PC-9 (cell line): ENCODE results near the gene TTC22. TPM values are rescaled to one million over a fixed set of nuclear protein-coding genes. Genes with fewer than 3 reads are reported as not detected.

ENCODE experiments used
- BruUV-seq: library from RNA; stranded (reverse); fragments of 400-500 nt; replicated peaks from 2 replicates; lab custom pipeline; 2021; lab: Mats Ljungman, UMichigan
- CTCF ChIA-PET: fragments of 300-600 bp; sonication (Branson Sonifier 250); formaldehyde crosslinking; loops from one replicate; lab custom pipeline; 2022; ENCODE audit warnings: antibody characterized with exemption; lab: Charles Lee
- POLR2A ChIA-PET: fragments of 300-600 bp; sonication (Branson Sonifier 250); formaldehyde crosslinking; loops from one replicate; lab custom pipeline; 2022; ENCODE audit warnings: antibody characterized with exemption; ENCODE audit not compliant: unreplicated experiment; lab: Charles Lee
- DNase-seq, 2 experiments: peaks; one replicate each; pipeline versions ENCODE4 v3.0.0 to v3.0.0-alpha.2; 2015 to 2022; ENCODE audit warnings: mixed read lengths in 1 of 2
- H2AFZ ChIP-seq: fragments of 200-600 bp; sonication (generic); 2 replicates; pipeline ENCODE4 v1.8.1; 2017; ENCODE audit warnings: antibody characterized with exemption
- H3F3A ChIP-seq: fragments of 200-600 bp; sonication (generic); 2 replicates; pipeline ENCODE4 v1.8.1; 2017; ENCODE audit warnings: antibody characterized with exemption, mild to moderate bottlenecking, low read depth; ENCODE audit not compliant: insufficient read depth
- H3K27ac ChIP-seq: fragments of 200-600 bp; sonication (generic); 2 replicates; pipeline ENCODE4 v1.6.1; 2016; ENCODE audit warnings: mixed run types
- H3K27me3 ChIP-seq: fragments of 200-600 bp; sonication (generic); 2 replicates; pipeline ENCODE4 v1.6.1; 2016; ENCODE audit warnings: low read depth, mixed run types; ENCODE audit not compliant: insufficient read depth
- H3K36me3 ChIP-seq: fragments of 200-600 bp; sonication (generic); 2 replicates; pipeline ENCODE4 v1.6.1; 2016; ENCODE audit warnings: low read depth, mixed run types
- H3K4me1 ChIP-seq: fragments of 200-600 bp; sonication (generic); replicated peaks from 2 replicates; pipeline ENCODE4 v1.6.1; 2016; ENCODE audit warnings: mixed run types; ENCODE audit not compliant: insufficient read depth
- H3K4me2 ChIP-seq: fragments of 200-600 bp; sonication (generic); 2 replicates; pipeline ENCODE4 v1.6.1; 2017; ENCODE audit warnings: mixed run types
- H3K4me3 ChIP-seq: fragments of 200-600 bp; sonication (generic); 2 replicates; pipeline ENCODE4 v1.6.1; 2016; ENCODE audit warnings: mixed run types
- H3K79me2 ChIP-seq: fragments of 200-600 bp; sonication (generic); 2 replicates; pipeline ENCODE4 v1.6.1; 2017; ENCODE audit warnings: low read depth, mixed run types
- H3K9me2 ChIP-seq: fragments of 200-600 bp; sonication (generic); 2 replicates; pipeline ENCODE4 v1.8.1; 2017; ENCODE audit warnings: mild to moderate bottlenecking; ENCODE audit not compliant: insufficient read depth
- H3K9me3 ChIP-seq: fragments of 200-600 bp; sonication (generic); 2 replicates; pipeline ENCODE4 v1.8.1; 2016; ENCODE audit warnings: low read depth; ENCODE audit not compliant: insufficient read depth
- H4K20me1 ChIP-seq: fragments of 200-600 bp; sonication (generic); 2 replicates; pipeline ENCODE4 v1.8.1; 2017; ENCODE audit not compliant: insufficient read depth
- CTCF ChIP-seq: fragments of 200-600 bp; sonication (generic); conservative IDR thresholded peaks from 2 replicates; pipeline ENCODE4 v1.6.1; 2017; ENCODE audit warnings: mixed run types, antibody characterized with exemption, mild to moderate bottlenecking, moderate library complexity
- EZH2 ChIP-seq: fragments of 200-600 bp; sonication (generic); IDR thresholded peaks from 2 replicates; pipeline ENCODE4 v1.8.0; 2017; ENCODE audit warnings: antibody characterized with exemption, low read depth
- intact Hi-C: fragments of 100-400 bp; cut with micrococcal nuclease; formaldehyde crosslinking; loops from one replicate; pipeline ENCODE4 v1.10.0; 2022; ENCODE audit not compliant: unreplicated experiment
- total RNA-seq: library from RNA; stranded (reverse); gene quantifications from 2 replicates; pipeline ENCODE4 v1.2.3, GENCODE V29; 2021

The TTC22 gene
- total RNA-seq, 1 experiment from 2014 or later, result 26.3 TPM

GRCh38 chr1:54842206-54842915 lies 41.2 kb upstream of the TTC22 start:
- H3K27ac ChIP-seq, result no peak overlapping the region
- no peaks in the 10 kb centered on the region for H3K79me2 ChIP-seq
- intact Hi-C loops, result no loop called here
- no peak for DNase-seq
- CTCF ChIA-PET, result no interaction called here
- TF ChIP-seq CTCF (no peak), EZH2 (no peak)
- 0 out of 2 replicates have a peak, but pooled peaks cover 3% of the 10 kb centered on the region for H3K36me3 ChIP-seq
- no peak overlapping the region for H3K4me3 ChIP-seq
- no peaks in the 10 kb centered on the region for H3K27me3 ChIP-seq
- H3K4me2 ChIP-seq, result no peak overlapping the region
- POLR2A ChIA-PET, result no interaction called here
- H3K9me2 ChIP-seq, result no peaks in the 10 kb centered on the region
- no peaks in the 10 kb centered on the region for H3K9me3 ChIP-seq
- H4K20me1 ChIP-seq, result no peaks in the 10 kb centered on the region
- H3K4me1 ChIP-seq, result no peaks in the 10 kb centered on the region
- no TSS peak for BruUV-seq
- H2AFZ ChIP-seq, result no peak overlapping the region
- H3F3A ChIP-seq, result peaks cover 9% of the 10 kb centered on the region; the same call in 1 of the 2 replicates

GRCh38 chr1:54839824-54840223 lies 38.7 kb upstream of the TTC22 start:
- CTCF ChIA-PET, result no interaction called here
- Histone ChIP-seq H2AFZ (no peak overlapping the region), H3K4me1 (no peaks in the 10 kb centered on the region), H4K20me1 (no peaks in the 10 kb centered on the region), H3K79me2 (no peaks in the 10 kb centered on the region), H3K36me3 (no peaks in the 10 kb centered on the region), H3F3A (peaks cover 9% of the 10 kb centered on the region; the same call in 1 of the 2 replicates), H3K9me3 (no peaks in the 10 kb centered on the region), H3K9me2 (no peaks in the 10 kb centered on the region), H3K27ac (no peak overlapping the region), H3K4me2 (no peak overlapping the region), H3K27me3 (no peaks in the 10 kb centered on the region), H3K4me3 (no peak overlapping the region)
- intact Hi-C loops, result no loop called here
- BruUV-seq, result no TSS peak
- POLR2A ChIA-PET, result no interaction called here
- no peak for TF ChIP-seq CTCF
- no peak for TF ChIP-seq EZH2
- DNase-seq, result no peak

GRCh38 chr1:54838565-54839180 lies 37.5 kb upstream of the TTC22 start:
- H4K20me1 ChIP-seq, result no peaks in the 10 kb centered on the region
- H3K4me3 ChIP-seq, result no peak overlapping the region
- ChIA-PET CTCF (no interaction called here), POLR2A (no interaction called here)
- H3K27ac ChIP-seq, result no peak overlapping the region
- intact Hi-C loops, result no loop called here
- H3F3A ChIP-seq, result peaks cover 8% of the 10 kb centered on the region; the same call in 1 of the 2 replicates
- no peak for DNase-seq
- H3K79me2 ChIP-seq, result no peaks in the 10 kb centered on the region
- H2AFZ ChIP-seq, result no peak overlapping the region
- no TSS peak for BruUV-seq
- H3K9me2 ChIP-seq, result no peaks in the 10 kb centered on the region
- no peaks in the 10 kb centered on the region for H3K27me3 ChIP-seq
- H3K4me2 ChIP-seq, result no peak overlapping the region
- no peaks in the 10 kb centered on the region for H3K36me3 ChIP-seq
- no peaks in the 10 kb centered on the region for H3K4me1 ChIP-seq
- TF ChIP-seq EZH2, result no peak
- TF ChIP-seq CTCF, result no peak
- no peaks in the 10 kb centered on the region for H3K9me3 ChIP-seq
